Left renal pelvis (tissue), 4 donors: ENCODE data around the gene IQSEC3. TPM values are rescaled to one million over a fixed set of nuclear protein-coding genes. Genes with fewer than 3 reads are reported as not detected.
"Not testable (repeated sequence)": the region's sequence is repeated elsewhere in the genome, so short reads cannot be mapped to it uniquely, and the experiment has no call there.

Experiments
- DNase-seq, 4 donors: peaks; one replicate each; pipeline ENCODE4 v3.0.0-alpha.2; 2013; ENCODE audit warnings: low read depth in 4 of 4, low spot score in 3 of 4
- polyA plus RNA-seq, 4 donors: library from polyadenylated mRNA; unstranded; fragments of 120-200 nt; gene quantifications; one replicate each; pipeline ENCODE4 v1.2.1, GENCODE V29; 2013; ENCODE audit not compliant: insufficient read length in 4 of 4

IQSEC3 gene
- polyA plus RNA-seq, result 10 to 100 TPM in 1 of 4 donors, 1 to 10 TPM in 3; 6.4 to 10.5 (median 7.4) TPM

GRCh38 chr12:66428-66781 is at the start of gene IQSEC3:
Gene IQSEC3 (plus strand): TSS chr12:66767. CDS start chr12:66883, 116 bp downstream.
- DNase-seq, result not testable (repeated sequence)

- DNase-seq, result not testable (repeated sequence)
These were observed 48.9 kb upstream of the IQSEC3 start for GRCh38 chr12:17370-18340.

- not testable (repeated sequence) for DNase-seq
These were observed 47.6 kb upstream of the IQSEC3 start for GRCh38 chr12:18821-19567.

- not testable (repeated sequence) for DNase-seq
These were observed 46.7 kb upstream of the IQSEC3 start for GRCh38 chr12:19906-20305.

- peak in 1 of 4 donors; percentile 14 for DNase-seq
These were observed 45.8 kb upstream of the IQSEC3 start for GRCh38 chr12:20757-21156.

- no peak for DNase-seq
These were observed 45.0 kb upstream of the IQSEC3 start for GRCh38 chr12:21301-22189.

- DNase-seq, result no peak
These were observed 44.4 kb upstream of the IQSEC3 start for GRCh38 chr12:22190-22529.

- DNase-seq, result no peak
These were observed 43.9 kb upstream of the IQSEC3 start for GRCh38 chr12:22530-23201.

- DNase-seq, result not testable (repeated sequence)
These were observed 38.7 kb upstream of the IQSEC3 start for GRCh38 chr12:27904-28303.

GRCh38 chr12:38775-39174 is 27.8 kb upstream of the IQSEC3 start:
- not testable (repeated sequence) for DNase-seq

- not testable (repeated sequence) for DNase-seq
These were observed 26.9 kb upstream of the IQSEC3 start for GRCh38 chr12:39555-40265.

- not testable (repeated sequence) for DNase-seq
These were observed 22.2 kb upstream of the IQSEC3 start for GRCh38 chr12:44352-44751.

GRCh38 chr12:45235-45990 is 21.2 kb upstream of the IQSEC3 start:
- not testable (repeated sequence) for DNase-seq

- DNase-seq, result not testable (repeated sequence)
These were observed 20.6 kb upstream of the IQSEC3 start for GRCh38 chr12:45991-46358.

- not testable (repeated sequence) for DNase-seq
These were observed 20.0 kb upstream of the IQSEC3 start for GRCh38 chr12:46542-46941.

GRCh38 chr12:47699-48226 is 18.8 kb upstream of the IQSEC3 start:
- DNase-seq, result not testable (repeated sequence)

GRCh38 chr12:49149-49548 is 17.4 kb upstream of the IQSEC3 start:
- not testable (repeated sequence) for DNase-seq

GRCh38 chr12:51087-51486 is 15.5 kb upstream of the IQSEC3 start:
- not testable (repeated sequence) for DNase-seq
